Stimulated activated naive CD4-positive, alpha-beta T cell treated with Interleukin-2 at 50 U/mL for 16 hours (primary cell): ENCODE results near the gene RNF2.
"Not testable (repeated sequence)": the region's sequence is repeated elsewhere in the genome, so short reads cannot be mapped to it uniquely, and the experiment has no call there.

ENCODE experiments used
- DNase-seq: peaks from one replicate; lab custom pipeline; 2025; lab: John Stamatoyannopoulos, UW

Gene RNF2

GRCh38 chr1:185044981-185045813, at the start of gene RNF2:
TSS of gene RNF2 (plus strand) at chr1:185045558. CDS start at chr1:185087554, 41,996 bp downstream.
- peak; percentile 78 for DNase-seq

- DNase-seq = not testable (repeated sequence)
Observed at GRCh38 chr1:184999974-185000373, 45.4 kb upstream of the RNF2 start.

- not testable (repeated sequence) for DNase-seq
Observed at GRCh38 chr1:185001312-185001880, 44.0 kb upstream of the RNF2 start.

- no peak for DNase-seq
Observed at GRCh38 chr1:185008838-185009237, 36.5 kb upstream of the RNF2 start.

- DNase-seq = no peak
Observed at GRCh38 chr1:185010361-185010760, 35.0 kb upstream of the RNF2 start.

GRCh38 chr1:185014941-185015340, 30.4 kb upstream of the RNF2 start:
- no peak for DNase-seq

GRCh38 chr1:185015631-185016030, 29.7 kb upstream of the RNF2 start:
- no peak for DNase-seq

- DNase-seq = no peak
Observed at GRCh38 chr1:185016880-185017279, 28.5 kb upstream of the RNF2 start.

- DNase-seq = no peak
Observed at GRCh38 chr1:185017338-185017737, 28.0 kb upstream of the RNF2 start.

GRCh38 chr1:185017966-185018365, 27.4 kb upstream of the RNF2 start:
- no peak for DNase-seq

GRCh38 chr1:185027252-185027882, 18.0 kb upstream of the RNF2 start:
- no peak for DNase-seq

- no peak for DNase-seq
Observed at GRCh38 chr1:185033686-185034085, 11.7 kb upstream of the RNF2 start.

- DNase-seq = no peak
Observed at GRCh38 chr1:185035258-185035657, 10.1 kb upstream of the RNF2 start.

- no peak for DNase-seq
Observed at GRCh38 chr1:185038813-185039376, 6.5 kb upstream of the RNF2 start.

- no peak for DNase-seq
Observed at GRCh38 chr1:185039726-185040407, 5.5 kb upstream of the RNF2 start.

- no peak for DNase-seq
Observed at GRCh38 chr1:185040408-185040735, 5.0 kb upstream of the RNF2 start.

- DNase-seq = no peak
Observed at GRCh38 chr1:185041742-185042141, 3.6 kb upstream of the RNF2 start.

- DNase-seq = no peak
Observed at GRCh38 chr1:185042737-185043136, 2.6 kb upstream of the RNF2 start.

GRCh38 chr1:185044387-185044786, 971 bp upstream of the RNF2 start:
- no peak for DNase-seq

- peak; percentile 42 for DNase-seq
Observed at GRCh38 chr1:185045814-185046492, 595 bp downstream of the RNF2 start.

GRCh38 chr1:185046668-185047067, 1.3 kb downstream of the RNF2 start:
- DNase-seq = no peak

GRCh38 chr1:185049670-185050069, 4.3 kb downstream of the RNF2 start:
- DNase-seq = no peak
